ENCODE results near the gene RBM4B.
"Not testable (repeated sequence)": the region's sequence is repeated elsewhere in the genome, so short reads cannot be mapped to it uniquely, and the experiment has no call there.

RBM4B gene, protein sequence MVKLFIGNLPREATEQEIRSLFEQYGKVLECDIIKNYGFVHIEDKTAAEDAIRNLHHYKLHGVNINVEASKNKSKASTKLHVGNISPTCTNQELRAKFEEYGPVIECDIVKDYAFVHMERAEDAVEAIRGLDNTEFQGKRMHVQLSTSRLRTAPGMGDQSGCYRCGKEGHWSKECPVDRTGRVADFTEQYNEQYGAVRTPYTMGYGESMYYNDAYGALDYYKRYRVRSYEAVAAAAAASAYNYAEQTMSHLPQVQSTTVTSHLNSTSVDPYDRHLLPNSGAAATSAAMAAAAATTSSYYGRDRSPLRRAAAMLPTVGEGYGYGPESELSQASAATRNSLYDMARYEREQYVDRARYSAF

DNA sequence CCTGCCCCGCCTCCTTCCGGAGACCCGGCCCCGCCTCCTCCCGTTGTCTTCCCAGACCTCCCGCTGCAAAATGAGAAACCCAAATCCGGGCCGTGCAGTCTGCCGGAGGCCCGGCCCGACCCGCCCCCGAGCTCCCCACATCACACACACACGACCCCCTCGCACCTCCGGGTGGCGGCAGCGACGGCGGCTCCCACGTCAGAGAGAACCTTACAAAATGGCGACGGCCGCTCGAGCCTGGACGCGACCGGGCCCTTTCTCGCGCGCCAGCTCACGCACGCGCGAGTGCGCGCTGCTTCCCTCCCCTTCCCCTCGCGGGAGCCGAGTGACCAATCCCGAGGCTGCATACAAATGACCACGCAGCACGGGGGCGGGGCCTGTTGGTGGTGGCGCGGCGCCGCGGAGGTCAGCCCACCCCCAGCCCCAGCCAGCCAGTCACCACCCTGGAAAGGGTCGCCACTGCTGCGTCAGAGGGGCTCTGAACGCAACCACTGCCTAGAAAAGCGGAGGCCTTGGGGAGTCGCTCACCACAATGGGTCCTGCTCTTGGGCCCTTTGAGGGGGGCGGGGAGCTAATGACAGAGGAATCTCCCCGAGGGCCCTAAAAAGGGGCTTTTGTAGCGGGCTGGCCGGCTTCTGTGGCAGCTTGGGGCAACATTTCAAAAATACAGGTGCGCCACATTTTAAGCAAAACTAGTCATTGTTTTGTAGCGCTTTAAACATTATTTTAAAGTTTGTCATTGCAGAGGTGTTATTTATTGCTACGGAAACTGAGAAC, at the start of gene RBM4B:
TSS of gene RBM4B (minus strand) at position 289 of the 777 bp plus-strand sequence. CDS start 808 bp downstream, outside the sequence.
- H3K27me3 ChIP-seq (ENCODE audit: control insufficient read depth in 5 of 5, insufficient read depth in 4 of 5, low read length in 5 of 5) = no peaks in the 10 kb centered on the region
- peak within 1 kb of the TSS; percentile 98 for H3K27ac ChIP-seq (ENCODE audit: low read depth, low read length)
- peak within 1 kb of the TSS; percentile 63 to 90 (median 71) for H3K9ac ChIP-seq (ENCODE audit: low read length in 5 of 5)
- H3K4me3 ChIP-seq (ENCODE audit: low read depth in 1 of 5, low read length in 5 of 5) = peak within 1 kb of the TSS; percentile 79 to 99 (median 87)
- H3K4me1 ChIP-seq (ENCODE audit: control insufficient read depth in 5 of 5, insufficient read depth in 5 of 5, low read length in 5 of 5) = peaks cover 4 to 36% (median 25%) of the 10 kb centered on the region in 5 donors
- H3K9me3 ChIP-seq (ENCODE audit: control insufficient read depth in 5 of 5, low read length in 5 of 5) = no peaks in the 10 kb centered on the region
- no peaks in the 10 kb centered on the region for H3K36me3 ChIP-seq (ENCODE audit: control insufficient read depth in 5 of 5, insufficient read depth in 5 of 5, low read length in 5 of 5)

DNA sequence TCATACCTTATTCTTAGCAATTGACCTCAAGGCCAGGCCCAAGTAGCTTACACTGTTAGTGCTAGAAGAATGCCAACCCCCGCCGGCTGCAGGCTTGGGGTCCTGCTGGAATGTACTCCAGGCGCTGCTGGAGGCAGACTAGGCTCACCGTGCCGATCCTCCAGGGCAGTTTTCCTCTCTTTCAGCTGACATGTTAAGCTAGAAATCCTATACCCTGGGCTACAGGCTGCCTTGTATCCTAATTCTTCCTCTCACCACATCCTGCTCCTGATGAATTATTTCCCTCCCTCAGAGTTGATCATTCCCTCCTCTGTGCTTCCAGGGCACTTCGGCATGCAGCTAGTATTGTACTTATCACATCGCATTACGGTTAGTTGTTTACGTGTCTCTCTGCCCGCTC, 48.0 kb upstream of the RBM4B start:
- H3K9ac ChIP-seq (ENCODE audit: low read length in 5 of 5) = no peak overlapping the region
- no peak overlapping the region for H3K27ac ChIP-seq (ENCODE audit: low read depth, low read length)
- peaks cover 2 to 13% (median 12%) of the 10 kb centered on the region in 5 donors for H3K4me1 ChIP-seq (ENCODE audit: control insufficient read depth in 5 of 5, insufficient read depth in 5 of 5, low read length in 5 of 5)
- no peaks in the 10 kb centered on the region for H3K9me3 ChIP-seq (ENCODE audit: control insufficient read depth in 5 of 5, low read length in 5 of 5)
- no peaks in the 10 kb centered on the region for H3K36me3 ChIP-seq (ENCODE audit: control insufficient read depth in 5 of 5, insufficient read depth in 5 of 5, low read length in 5 of 5)
- no peak overlapping the region for H3K4me3 ChIP-seq (ENCODE audit: low read depth in 1 of 5, low read length in 5 of 5)
- H3K27me3 ChIP-seq (ENCODE audit: control insufficient read depth in 5 of 5, insufficient read depth in 4 of 5, low read length in 5 of 5) = peaks cover 0 to 32% (median 21%) of the 10 kb centered on the region in 5 donors

DNA sequence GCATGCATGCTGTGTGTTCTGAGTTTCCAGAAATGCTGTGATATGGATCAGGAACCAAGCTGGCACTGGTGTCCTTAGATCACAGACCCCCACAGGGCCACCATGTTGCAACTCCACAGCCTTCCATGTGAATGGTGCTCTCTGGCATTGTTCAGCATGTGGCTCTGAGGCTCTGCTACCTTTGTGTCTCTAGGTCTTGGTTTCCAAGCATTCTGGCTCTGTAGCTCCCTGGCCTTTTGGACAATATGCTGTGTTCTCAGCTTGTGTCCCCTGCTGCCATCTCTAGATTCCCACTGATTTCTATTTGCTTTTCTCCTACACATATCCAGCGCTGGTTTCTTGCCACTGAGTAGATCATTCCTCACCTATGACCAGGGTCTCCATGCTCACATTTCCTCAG, 47.4 kb upstream of the RBM4B start:
- H3K4me1 ChIP-seq (ENCODE audit: control insufficient read depth in 5 of 5, insufficient read depth in 5 of 5, low read length in 5 of 5) = peaks cover 2 to 13% (median 12%) of the 10 kb centered on the region in 5 donors
- H3K36me3 ChIP-seq (ENCODE audit: control insufficient read depth in 5 of 5, insufficient read depth in 5 of 5, low read length in 5 of 5) = no peaks in the 10 kb centered on the region
- H3K4me3 ChIP-seq (ENCODE audit: low read depth in 1 of 5, low read length in 5 of 5) = no peak overlapping the region
- no peak overlapping the region for H3K27ac ChIP-seq (ENCODE audit: low read depth, low read length)
- H3K9me3 ChIP-seq (ENCODE audit: control insufficient read depth in 5 of 5, low read length in 5 of 5) = no peaks in the 10 kb centered on the region
- H3K27me3 ChIP-seq (ENCODE audit: control insufficient read depth in 5 of 5, insufficient read depth in 4 of 5, low read length in 5 of 5) = peaks cover 2 to 37% (median 21%) of the 10 kb centered on the region in 5 donors
- H3K9ac ChIP-seq (ENCODE audit: low read length in 5 of 5) = no peak overlapping the region

DNA sequence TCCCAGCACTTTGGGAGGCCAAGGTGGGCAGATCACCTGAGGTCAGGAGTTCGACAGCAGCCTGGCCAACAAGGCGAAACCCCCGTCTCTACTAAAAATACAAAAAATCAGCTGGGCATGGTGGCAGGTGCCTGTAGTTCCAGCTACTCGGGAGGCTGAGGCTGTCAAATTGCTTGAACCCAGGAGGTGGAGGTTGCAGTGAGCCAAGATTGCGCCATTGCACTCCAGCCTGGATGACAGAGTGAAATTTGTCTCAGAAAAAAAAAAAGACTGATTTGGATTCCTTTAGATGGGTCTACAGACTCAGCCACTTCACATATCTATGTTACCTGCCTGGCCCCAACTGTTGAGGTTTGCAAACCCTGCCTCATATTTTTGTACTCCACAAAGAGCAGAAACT, 46.5 kb upstream of the RBM4B start:
- not testable (repeated sequence) for H3K4me3 ChIP-seq (ENCODE audit: low read depth in 1 of 5, low read length in 5 of 5); H3K9me3 ChIP-seq (ENCODE audit: control insufficient read depth in 5 of 5, low read length in 5 of 5); H3K9ac ChIP-seq (ENCODE audit: low read length in 5 of 5); H3K27ac ChIP-seq (ENCODE audit: low read depth, low read length); H3K36me3 ChIP-seq (ENCODE audit: control insufficient read depth in 5 of 5, insufficient read depth in 5 of 5, low read length in 5 of 5)
- Histone ChIP-seq H3K4me1 (ENCODE audit: control insufficient read depth in 5 of 5, insufficient read depth in 5 of 5, low read length in 5 of 5) (peaks cover 2 to 13% (median 12%) of the 10 kb centered on the region in 5 donors), H3K27me3 (ENCODE audit: control insufficient read depth in 5 of 5, insufficient read depth in 4 of 5, low read length in 5 of 5) (peaks cover 7 to 41% (median 26%) of the 10 kb centered on the region in 5 donors)

DNA sequence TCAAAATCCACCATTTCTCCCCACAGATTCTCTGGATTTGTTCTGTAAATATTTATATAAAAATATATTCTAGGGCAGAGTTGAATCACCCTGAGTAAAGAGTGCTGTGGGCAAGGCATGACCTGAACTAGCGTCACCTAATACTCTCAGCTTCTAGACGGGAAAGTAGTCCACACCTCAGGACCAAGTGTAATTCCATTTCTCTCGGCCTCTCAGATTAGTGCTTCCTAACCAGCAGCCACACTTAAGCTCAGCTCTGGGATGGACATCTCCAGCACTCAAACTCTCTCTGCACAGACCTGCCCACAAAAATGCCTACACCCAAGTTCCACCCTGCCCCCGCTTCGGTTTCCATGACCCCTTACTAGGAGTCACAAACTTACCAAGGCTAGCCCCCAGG, 46.0 kb upstream of the RBM4B start:
- H3K9me3 ChIP-seq (ENCODE audit: control insufficient read depth in 5 of 5, low read length in 5 of 5) = no peaks in the 10 kb centered on the region
- H3K4me1 ChIP-seq (ENCODE audit: control insufficient read depth in 5 of 5, insufficient read depth in 5 of 5, low read length in 5 of 5) = peaks cover 2 to 11% (median 11%) of the 10 kb centered on the region in 5 donors
- H3K27ac ChIP-seq (ENCODE audit: low read depth, low read length) = no peak overlapping the region
- H3K4me3 ChIP-seq (ENCODE audit: low read depth in 1 of 5, low read length in 5 of 5) = no peak overlapping the region
- H3K9ac ChIP-seq (ENCODE audit: low read length in 5 of 5) = no peak overlapping the region
- H3K27me3 ChIP-seq (ENCODE audit: control insufficient read depth in 5 of 5, insufficient read depth in 4 of 5, low read length in 5 of 5) = peaks cover 7 to 41% (median 23%) of the 10 kb centered on the region in 5 donors
- H3K36me3 ChIP-seq (ENCODE audit: control insufficient read depth in 5 of 5, insufficient read depth in 5 of 5, low read length in 5 of 5) = peaks cover 0 to 2% (median 0%) of the 10 kb centered on the region in 5 donors

DNA sequence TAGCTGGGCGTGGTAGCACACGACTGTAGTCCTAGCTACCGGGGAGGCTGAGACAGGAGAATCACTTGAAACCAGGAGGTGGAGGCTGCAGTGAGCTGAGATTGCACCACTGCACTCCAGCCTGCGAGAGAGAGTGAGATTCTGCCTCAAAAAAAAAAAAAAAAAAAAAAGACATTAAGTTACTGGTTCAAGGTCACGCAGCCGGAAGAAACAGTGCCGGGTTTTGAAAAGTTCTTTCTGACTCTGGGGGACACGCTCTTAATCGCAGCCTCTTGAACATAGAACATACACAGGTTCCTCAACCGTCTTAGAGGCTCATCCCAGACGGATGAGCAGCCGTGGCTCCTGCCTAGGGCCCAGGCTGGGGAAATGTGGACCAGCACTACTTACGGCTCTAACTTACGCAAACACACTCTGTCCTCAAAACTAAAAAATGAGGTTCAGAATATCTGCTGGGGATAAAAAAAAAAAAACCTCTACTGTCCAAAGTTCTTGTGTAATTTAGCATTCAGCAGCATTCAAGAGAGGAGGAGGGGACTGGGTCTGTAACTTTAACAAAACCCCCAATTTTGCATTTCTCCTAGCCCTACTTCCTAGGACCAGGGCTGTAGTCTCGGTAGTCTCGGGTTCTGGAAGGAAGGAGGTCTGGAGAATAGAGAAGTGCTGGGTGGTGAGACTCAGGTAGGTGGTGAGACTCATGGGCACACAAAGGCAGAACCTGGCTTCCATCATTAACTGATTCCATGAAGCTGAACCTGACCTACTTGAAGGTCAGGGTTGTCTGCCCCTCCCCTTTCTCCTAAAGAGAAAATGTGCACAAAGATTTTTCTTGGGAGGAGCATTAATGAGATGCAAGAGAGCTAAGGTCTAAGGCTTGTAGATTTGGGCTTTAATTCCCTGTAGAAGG, 45.3 kb upstream of the RBM4B start:
- H3K4me3 ChIP-seq (ENCODE audit: low read depth in 1 of 5, low read length in 5 of 5) = no peak overlapping the region

DNA sequence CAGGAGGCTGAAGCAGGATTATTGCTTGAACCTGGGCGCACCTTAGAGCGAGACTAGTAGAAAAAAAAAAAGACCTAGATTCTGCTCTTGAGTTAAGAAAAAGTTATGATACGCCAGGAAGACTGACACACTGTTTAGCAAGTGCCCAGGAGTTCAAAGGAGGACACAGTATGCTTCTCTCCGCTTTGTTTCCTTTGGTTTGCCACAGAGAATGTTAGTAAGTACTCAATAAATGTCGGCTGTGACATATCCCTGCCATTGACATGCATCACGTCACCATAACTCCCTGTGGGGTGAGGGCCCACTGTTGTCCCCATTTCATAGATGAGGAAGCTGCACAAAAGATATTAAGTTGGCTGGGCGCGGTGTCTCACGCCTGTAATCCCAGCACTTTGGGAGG, 44.3 kb upstream of the RBM4B start:
- H3K9ac ChIP-seq (ENCODE audit: low read length in 5 of 5) = no peak overlapping the region
- H3K36me3 ChIP-seq (ENCODE audit: control insufficient read depth in 5 of 5, insufficient read depth in 5 of 5, low read length in 5 of 5) = peaks cover 0 to 2% (median 0%) of the 10 kb centered on the region in 5 donors
- H3K4me1 ChIP-seq (ENCODE audit: control insufficient read depth in 5 of 5, insufficient read depth in 5 of 5, low read length in 5 of 5) = peaks cover 0 to 2% (median under 1%) of the 10 kb centered on the region in 5 donors
- no peak overlapping the region for H3K4me3 ChIP-seq (ENCODE audit: low read depth in 1 of 5, low read length in 5 of 5)
- no peak overlapping the region for H3K27ac ChIP-seq (ENCODE audit: low read depth, low read length)
- no peaks in the 10 kb centered on the region for H3K9me3 ChIP-seq (ENCODE audit: control insufficient read depth in 5 of 5, low read length in 5 of 5)
- peaks cover 7 to 43% (median 23%) of the 10 kb centered on the region in 5 donors for H3K27me3 ChIP-seq (ENCODE audit: control insufficient read depth in 5 of 5, insufficient read depth in 4 of 5, low read length in 5 of 5)

More for the DNA sequence above, 45.3 kb upstream of the RBM4B start:
- Histone ChIP-seq H3K9me3 (ENCODE audit: control insufficient read depth in 5 of 5, low read length in 5 of 5) (no peaks in the 10 kb centered on the region), H3K9ac (ENCODE audit: low read length in 5 of 5) (no peak overlapping the region), H3K36me3 (ENCODE audit: control insufficient read depth in 5 of 5, insufficient read depth in 5 of 5, low read length in 5 of 5) (peaks cover 0 to 2% (median 0%) of the 10 kb centered on the region in 5 donors), H3K27ac (ENCODE audit: low read depth, low read length) (no peak overlapping the region), H3K4me1 (ENCODE audit: control insufficient read depth in 5 of 5, insufficient read depth in 5 of 5, low read length in 5 of 5) (peaks cover 0 to 8% (median 7%) of the 10 kb centered on the region in 5 donors), H3K27me3 (ENCODE audit: control insufficient read depth in 5 of 5, insufficient read depth in 4 of 5, low read length in 5 of 5) (peaks cover 7 to 46% (median 27%) of the 10 kb centered on the region in 5 donors)

DNA sequence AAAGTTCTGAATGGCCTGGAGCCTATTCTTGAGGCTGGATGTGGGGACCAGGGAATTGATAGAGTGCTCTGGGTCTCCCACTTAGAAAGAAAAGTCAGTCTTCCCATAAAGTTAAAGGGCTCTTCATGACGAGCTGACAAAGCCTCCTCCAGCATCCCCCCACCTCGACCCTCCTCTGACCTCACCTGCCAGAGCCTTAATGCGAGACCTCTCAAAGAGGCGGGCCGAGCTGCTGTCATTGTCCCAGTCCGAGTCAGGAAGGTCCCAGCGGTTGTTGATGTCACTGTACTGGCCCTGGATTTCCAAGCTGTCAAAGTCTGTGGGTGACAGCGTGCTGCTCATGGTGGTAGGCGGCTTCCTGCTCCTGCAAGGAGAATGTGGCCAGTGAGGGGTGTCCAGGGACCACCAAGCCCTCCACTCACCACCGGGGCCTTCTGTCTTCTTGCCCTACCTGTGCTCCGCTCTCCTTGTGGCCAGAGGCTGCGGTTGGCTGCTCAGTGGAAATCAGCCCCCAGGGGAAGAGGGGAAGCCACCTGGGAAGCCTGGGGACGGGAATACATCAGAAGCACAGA, 43.3 kb upstream of the RBM4B start:
- Histone ChIP-seq H3K4me3 (ENCODE audit: low read depth in 1 of 5, low read length in 5 of 5) (no peak overlapping the region), H3K27ac (ENCODE audit: low read depth, low read length) (no peak overlapping the region), H3K4me1 (ENCODE audit: control insufficient read depth in 5 of 5, insufficient read depth in 5 of 5, low read length in 5 of 5) (no peaks in the 10 kb centered on the region), H3K9ac (ENCODE audit: low read length in 5 of 5) (no peak overlapping the region), H3K9me3 (ENCODE audit: control insufficient read depth in 5 of 5, low read length in 5 of 5) (no peaks in the 10 kb centered on the region), H3K27me3 (ENCODE audit: control insufficient read depth in 5 of 5, insufficient read depth in 4 of 5, low read length in 5 of 5) (peaks cover 7 to 35% (median 15%) of the 10 kb centered on the region in 5 donors), H3K36me3 (ENCODE audit: control insufficient read depth in 5 of 5, insufficient read depth in 5 of 5, low read length in 5 of 5) (peaks cover 0 to 2% (median 0%) of the 10 kb centered on the region in 5 donors)

DNA sequence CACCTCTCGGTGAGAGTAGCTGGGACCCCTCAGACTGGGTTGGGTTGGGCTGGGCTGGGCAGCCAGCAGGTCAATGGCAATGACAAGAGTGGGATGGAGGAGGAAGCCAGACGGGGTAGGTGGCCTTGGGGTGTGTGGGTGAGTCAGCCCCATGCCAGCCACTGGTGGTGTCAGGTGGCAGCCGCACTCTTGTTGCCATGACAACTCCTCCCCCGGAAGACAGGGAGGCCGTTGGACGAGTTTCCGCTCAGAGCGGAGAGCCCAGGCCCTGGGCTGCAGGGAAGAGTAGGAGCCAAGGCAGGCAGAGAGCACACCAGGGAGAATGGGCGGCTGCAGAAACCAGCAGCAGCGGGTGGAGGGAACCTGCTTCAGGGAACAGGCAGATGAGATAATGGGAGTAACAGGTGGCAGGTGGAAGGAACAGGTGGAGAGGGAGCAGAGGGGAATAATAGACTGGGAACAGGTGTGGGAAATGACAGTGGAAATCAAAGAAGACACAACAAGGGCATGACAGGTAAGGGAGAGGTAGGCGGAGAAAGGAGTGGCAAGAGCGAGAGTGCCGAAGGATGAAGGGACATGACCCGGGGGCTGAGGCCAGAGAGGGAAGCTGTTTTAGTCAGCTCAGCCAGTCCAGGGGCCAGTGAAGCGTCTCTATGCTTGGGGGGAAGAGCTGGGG, 42.7 kb upstream of the RBM4B start:
- H3K4me3 ChIP-seq (ENCODE audit: low read depth in 1 of 5, low read length in 5 of 5) = no peak overlapping the region
- H3K36me3 ChIP-seq (ENCODE audit: control insufficient read depth in 5 of 5, insufficient read depth in 5 of 5, low read length in 5 of 5) = peaks cover 0 to 2% (median 0%) of the 10 kb centered on the region in 5 donors
- no peaks in the 10 kb centered on the region for H3K9me3 ChIP-seq (ENCODE audit: control insufficient read depth in 5 of 5, low read length in 5 of 5)
- no peak overlapping the region for H3K27ac ChIP-seq (ENCODE audit: low read depth, low read length)
- no peaks in the 10 kb centered on the region for H3K4me1 ChIP-seq (ENCODE audit: control insufficient read depth in 5 of 5, insufficient read depth in 5 of 5, low read length in 5 of 5)
- H3K9ac ChIP-seq (ENCODE audit: low read length in 5 of 5) = no peak overlapping the region
- H3K27me3 ChIP-seq (ENCODE audit: control insufficient read depth in 5 of 5, insufficient read depth in 4 of 5, low read length in 5 of 5) = peaks cover 7 to 32% (median 18%) of the 10 kb centered on the region in 5 donors
